ENCODE measurements around the gene PRDM1.
"Not testable (repeated sequence)": the region's sequence is repeated elsewhere in the genome, so short reads cannot be mapped to it uniquely, and the experiment has no call there.

The PRDM1 gene

DNA sequence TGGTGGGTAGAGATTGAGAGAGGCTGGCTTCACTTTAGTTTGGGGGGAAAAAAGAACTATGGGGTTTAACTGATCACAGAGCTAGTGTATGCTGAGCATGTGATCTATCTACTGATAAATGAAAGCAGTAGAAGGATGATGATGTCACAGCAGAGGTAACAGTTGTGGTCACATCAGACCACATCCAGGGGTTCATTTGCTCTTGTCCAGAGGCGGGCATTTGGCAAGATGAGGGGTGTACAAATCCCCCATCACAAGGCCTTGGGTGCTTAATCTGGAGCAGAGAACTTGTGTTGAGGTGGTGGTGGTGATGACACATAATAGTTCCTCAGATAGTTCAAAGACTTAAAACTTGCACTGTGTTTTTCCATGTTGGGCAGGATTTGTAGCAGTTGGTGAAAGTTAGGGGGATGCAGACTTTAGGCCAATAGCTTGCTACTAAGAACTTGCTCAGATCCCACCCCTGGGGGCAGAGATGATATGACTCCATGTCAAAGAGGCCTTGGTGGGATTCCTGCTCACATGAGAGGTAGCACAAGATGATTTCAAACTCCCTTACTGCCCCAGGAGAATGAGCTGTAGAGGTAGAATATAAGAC lies 63.4 kb downstream of the PRDM1 start:
- H3K4me3 ChIP-seq (ENCODE audit: low read depth, low read length), result no peak overlapping the region
- H3K9ac ChIP-seq (ENCODE audit: low read depth, low read length), result no peak overlapping the region
- H3K9me3 ChIP-seq (ENCODE audit: control insufficient read depth, insufficient read depth, low read length), result no peaks in the 10 kb centered on the region
- peaks cover 4% of the 10 kb centered on the region for H3K4me1 ChIP-seq (ENCODE audit: control insufficient read depth, insufficient read depth, low read length)
- no peaks in the 10 kb centered on the region for H3K36me3 ChIP-seq (ENCODE audit: control insufficient read depth, insufficient read depth, low read length)
- no peaks in the 10 kb centered on the region for H3K27me3 ChIP-seq (ENCODE audit: control insufficient read depth, insufficient read depth, low read length)

DNA sequence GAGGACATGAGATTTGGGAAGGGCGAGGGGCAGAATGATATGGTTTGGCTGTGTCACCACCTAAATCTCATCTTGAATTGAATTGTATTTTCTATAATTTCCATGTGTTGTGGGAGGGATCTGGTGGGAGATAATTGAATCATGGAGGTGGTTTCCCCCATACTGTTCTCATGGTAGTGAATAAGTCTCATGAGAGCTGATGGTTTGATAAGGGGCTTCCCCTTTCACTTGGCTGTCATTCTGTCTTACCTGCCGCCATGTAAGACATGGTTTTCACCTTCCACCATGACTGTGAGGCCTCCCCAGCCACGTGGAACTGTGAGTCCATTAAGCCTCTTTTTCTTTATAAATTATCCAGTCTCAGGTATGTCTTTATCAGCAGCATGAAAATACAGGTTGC lies 66.3 kb downstream of the PRDM1 start:
- not testable (repeated sequence) for H3K36me3 ChIP-seq (ENCODE audit: control insufficient read depth, insufficient read depth, low read length); H3K4me1 ChIP-seq (ENCODE audit: control insufficient read depth, insufficient read depth, low read length); H3K4me3 ChIP-seq (ENCODE audit: low read depth, low read length); H3K9me3 ChIP-seq (ENCODE audit: control insufficient read depth, insufficient read depth, low read length); H3K27me3 ChIP-seq (ENCODE audit: control insufficient read depth, insufficient read depth, low read length); H3K9ac ChIP-seq (ENCODE audit: low read depth, low read length)

DNA sequence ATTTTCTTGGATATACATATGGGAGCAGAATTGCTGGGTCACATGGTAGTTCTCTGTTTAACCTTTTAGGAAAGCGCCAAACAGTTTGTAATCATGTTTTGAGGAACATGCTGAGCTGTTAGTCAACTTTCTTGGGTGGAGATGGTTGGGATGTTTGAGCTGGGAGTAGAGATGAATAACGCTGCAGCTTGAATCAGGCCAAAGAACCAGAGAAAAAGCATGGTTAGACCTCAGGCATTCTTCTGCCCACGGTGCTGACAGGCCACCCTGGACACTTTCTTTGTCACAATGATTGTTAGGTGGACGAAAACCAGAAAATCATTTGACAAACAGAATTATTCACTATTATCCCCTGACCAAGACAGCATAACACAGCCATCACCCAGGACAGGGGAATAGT lies 66.8 kb downstream of the PRDM1 start:
- peaks cover 4% of the 10 kb centered on the region for H3K4me1 ChIP-seq (ENCODE audit: control insufficient read depth, insufficient read depth, low read length)
- H3K9me3 ChIP-seq (ENCODE audit: control insufficient read depth, insufficient read depth, low read length), result no peaks in the 10 kb centered on the region
- H3K36me3 ChIP-seq (ENCODE audit: control insufficient read depth, insufficient read depth, low read length), result no peaks in the 10 kb centered on the region
- no peaks in the 10 kb centered on the region for H3K27me3 ChIP-seq (ENCODE audit: control insufficient read depth, insufficient read depth, low read length)
- no peak overlapping the region for H3K4me3 ChIP-seq (ENCODE audit: low read depth, low read length)
- no peak overlapping the region for H3K9ac ChIP-seq (ENCODE audit: low read depth, low read length)

DNA sequence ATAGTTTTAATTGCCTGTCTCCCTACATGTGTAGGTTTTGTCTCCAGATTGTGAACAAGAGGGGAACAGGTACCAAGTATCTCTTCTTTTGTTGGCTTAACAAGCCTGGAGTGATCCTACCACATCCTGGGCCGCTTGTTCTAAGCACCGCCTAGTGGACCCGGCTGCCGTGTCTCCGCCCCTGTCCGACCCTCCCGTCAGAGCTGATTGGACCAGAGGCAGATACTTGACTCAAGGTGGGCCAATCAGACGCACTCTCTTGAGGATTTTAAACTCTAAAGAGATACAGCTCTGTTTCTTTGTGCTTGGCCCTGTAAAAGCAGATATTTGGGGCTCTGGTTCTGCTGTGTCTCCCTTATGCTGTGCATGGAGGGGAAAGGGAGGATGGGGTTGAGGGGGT lies 68.2 kb downstream of the PRDM1 start:
- Histone ChIP-seq H3K9me3 (ENCODE audit: control insufficient read depth, insufficient read depth, low read length) (no peaks in the 10 kb centered on the region), H3K27me3 (ENCODE audit: control insufficient read depth, insufficient read depth, low read length) (no peaks in the 10 kb centered on the region), H3K4me3 (ENCODE audit: low read depth, low read length) (no peak overlapping the region), H3K36me3 (ENCODE audit: control insufficient read depth, insufficient read depth, low read length) (no peaks in the 10 kb centered on the region), H3K9ac (ENCODE audit: low read depth, low read length) (no peak overlapping the region), H3K4me1 (ENCODE audit: control insufficient read depth, insufficient read depth, low read length) (peaks cover 4% of the 10 kb centered on the region)

DNA sequence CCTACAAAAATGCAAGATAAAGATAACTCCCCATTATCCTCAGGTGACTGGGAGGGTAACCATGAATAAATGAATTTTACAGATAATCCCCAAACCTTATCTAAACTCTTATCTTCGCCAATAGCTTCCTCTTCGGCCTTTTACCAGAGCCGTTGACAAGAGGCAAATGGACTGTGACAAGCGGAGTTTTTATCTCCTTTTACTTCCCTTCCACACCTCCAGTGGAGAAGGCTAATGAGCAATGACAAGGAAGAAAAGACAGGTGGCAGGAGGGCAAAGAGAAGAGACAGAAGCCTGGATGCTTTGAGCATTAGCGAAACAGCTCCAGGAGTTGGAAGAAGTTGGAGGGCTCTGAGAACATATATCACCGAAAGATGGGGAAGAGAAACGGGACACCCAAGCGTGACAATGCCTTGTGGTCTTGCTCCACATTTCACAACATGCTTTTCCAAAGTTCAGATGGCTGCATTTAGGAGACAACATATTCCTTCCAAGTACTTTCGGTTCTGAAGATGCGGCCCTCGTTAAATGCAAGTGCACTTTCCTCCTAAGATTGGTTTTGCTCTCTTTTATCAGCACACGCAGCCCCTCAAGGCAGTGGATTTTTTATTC lies 69.2 kb downstream of the PRDM1 start:
- no peak overlapping the region for H3K4me3 ChIP-seq (ENCODE audit: low read depth, low read length)
- no peak overlapping the region for H3K9ac ChIP-seq (ENCODE audit: low read depth, low read length)
- H3K36me3 ChIP-seq (ENCODE audit: control insufficient read depth, insufficient read depth, low read length), result no peaks in the 10 kb centered on the region
- no peaks in the 10 kb centered on the region for H3K9me3 ChIP-seq (ENCODE audit: control insufficient read depth, insufficient read depth, low read length)
- H3K4me1 ChIP-seq (ENCODE audit: control insufficient read depth, insufficient read depth, low read length), result peaks cover 4% of the 10 kb centered on the region
- no peaks in the 10 kb centered on the region for H3K27me3 ChIP-seq (ENCODE audit: control insufficient read depth, insufficient read depth, low read length)

DNA sequence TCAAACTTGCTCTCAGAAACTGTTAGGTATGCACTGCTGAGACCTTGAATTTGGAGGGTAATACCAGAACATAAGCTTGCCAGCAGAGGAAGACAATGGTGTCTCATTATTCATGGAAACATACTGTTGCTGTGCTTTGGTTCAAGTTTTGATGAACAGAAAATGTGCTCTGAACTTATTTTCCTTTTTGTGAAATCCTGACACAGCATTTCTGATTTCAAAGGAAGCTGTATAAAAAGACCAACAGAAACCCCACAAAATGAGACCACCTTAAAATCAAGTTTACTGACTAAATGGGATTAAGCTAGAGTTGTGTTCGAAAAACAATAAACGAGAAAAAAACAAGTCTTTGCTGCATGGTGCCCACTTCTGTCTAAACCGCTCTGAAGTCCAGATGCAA lies 70.3 kb downstream of the PRDM1 start:
- Histone ChIP-seq H3K4me3 (ENCODE audit: low read depth, low read length) (no peak overlapping the region), H3K9ac (ENCODE audit: low read depth, low read length) (no peak overlapping the region), H3K27me3 (ENCODE audit: control insufficient read depth, insufficient read depth, low read length) (no peaks in the 10 kb centered on the region), H3K36me3 (ENCODE audit: control insufficient read depth, insufficient read depth, low read length) (no peaks in the 10 kb centered on the region), H3K9me3 (ENCODE audit: control insufficient read depth, insufficient read depth, low read length) (no peaks in the 10 kb centered on the region), H3K4me1 (ENCODE audit: control insufficient read depth, insufficient read depth, low read length) (peaks cover 4% of the 10 kb centered on the region)

DNA sequence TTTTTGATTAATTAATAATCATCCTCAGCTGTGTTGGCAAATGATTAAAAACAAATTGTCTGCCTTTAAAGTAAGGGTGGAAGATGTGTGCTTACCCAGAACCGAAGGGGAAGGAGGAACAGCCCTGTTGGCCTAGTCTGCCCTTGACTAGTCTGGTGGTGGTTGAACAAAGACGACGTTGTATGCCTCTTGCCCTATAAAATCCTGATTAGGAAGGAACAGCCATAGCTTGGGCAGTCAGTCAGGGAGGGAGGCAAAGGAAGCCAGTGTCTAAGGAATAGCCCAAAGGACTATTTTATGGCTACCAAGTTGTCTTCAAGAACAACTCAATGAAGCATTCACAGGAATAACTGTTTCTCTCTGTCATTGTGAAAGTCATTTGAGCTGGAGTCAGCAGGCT lies 70.7 kb downstream of the PRDM1 start:
- Histone ChIP-seq H3K9me3 (ENCODE audit: control insufficient read depth, insufficient read depth, low read length) (no peaks in the 10 kb centered on the region), H3K27me3 (ENCODE audit: control insufficient read depth, insufficient read depth, low read length) (no peaks in the 10 kb centered on the region), H3K4me3 (ENCODE audit: low read depth, low read length) (no peak overlapping the region), H3K4me1 (ENCODE audit: control insufficient read depth, insufficient read depth, low read length) (peaks cover 4% of the 10 kb centered on the region), H3K36me3 (ENCODE audit: control insufficient read depth, insufficient read depth, low read length) (no peaks in the 10 kb centered on the region), H3K9ac (ENCODE audit: low read depth, low read length) (no peak overlapping the region)

DNA sequence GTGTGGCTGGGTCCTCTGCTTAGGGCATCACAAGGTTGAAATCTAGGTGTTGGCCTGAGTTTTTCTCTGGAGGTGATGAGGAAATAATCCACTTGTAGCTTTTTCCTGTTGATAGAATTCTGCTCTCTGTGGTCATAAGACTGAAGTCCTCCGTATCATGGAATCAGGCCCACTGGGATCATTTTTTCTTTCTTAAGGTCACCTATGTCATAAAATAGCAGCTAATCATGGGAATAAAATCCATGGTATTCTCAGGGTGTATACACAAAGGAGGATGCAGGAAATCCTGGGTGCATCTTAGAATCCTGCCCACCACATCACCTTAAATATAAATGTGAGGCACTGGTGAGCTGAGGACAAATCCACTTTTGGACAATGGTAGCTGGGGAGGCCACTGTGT lies 72.7 kb downstream of the PRDM1 start:
- Histone ChIP-seq H3K4me1 (ENCODE audit: control insufficient read depth, insufficient read depth, low read length) (peaks cover 4% of the 10 kb centered on the region), H3K36me3 (ENCODE audit: control insufficient read depth, insufficient read depth, low read length) (no peaks in the 10 kb centered on the region), H3K4me3 (ENCODE audit: low read depth, low read length) (no peak overlapping the region), H3K9ac (ENCODE audit: low read depth, low read length) (no peak overlapping the region), H3K9me3 (ENCODE audit: control insufficient read depth, insufficient read depth, low read length) (no peaks in the 10 kb centered on the region), H3K27me3 (ENCODE audit: control insufficient read depth, insufficient read depth, low read length) (no peaks in the 10 kb centered on the region)

All from iPS-15b (cell line).